ENCODE measurements around the gene AKAP6.

AKAP6 gene

GRCh38 chr14:32405856-32406255, 76.8 kb downstream of the AKAP6 start:
- no peak for DNase-seq (ENCODE audit: low spot score in 2 of 2)
- H3K36me3 Mint-ChIP-seq: no peaks in the 10 kb centered on the region
- no peaks in the 10 kb centered on the region for H3K9me3 Mint-ChIP-seq
- no peak for ATAC-seq
- H3K4me1 Mint-ChIP-seq: no peaks in the 10 kb centered on the region
- no peak overlapping the region for H3K4me3 Mint-ChIP-seq
- no peak overlapping the region for H3K27ac Mint-ChIP-seq

- no peak for DNase-seq (ENCODE audit: low spot score in 2 of 2)
- Mint-ChIP-seq H3K4me1 (no peaks in the 10 kb centered on the region), H3K4me3 (no peak overlapping the region), H3K36me3 (no peaks in the 10 kb centered on the region), H3K27ac (no peak overlapping the region), H3K9me3 (no peaks in the 10 kb centered on the region)
- peak; percentile 21 for ATAC-seq
Observed at GRCh38 chr14:32407130-32407529, 78.0 kb downstream of the AKAP6 start.

- no peak overlapping the region for H3K27ac Mint-ChIP-seq
- H3K4me3 Mint-ChIP-seq: no peak overlapping the region
- no peaks in the 10 kb centered on the region for H3K4me1 Mint-ChIP-seq
Observed at GRCh38 chr14:32408018-32408417, 78.9 kb downstream of the AKAP6 start.

GRCh38 chr14:32412103-32412502, 83.0 kb downstream of the AKAP6 start:
- no peaks in the 10 kb centered on the region for H3K4me1 Mint-ChIP-seq
- no peaks in the 10 kb centered on the region for H3K36me3 Mint-ChIP-seq
- ATAC-seq (no peak), DNase-seq (ENCODE audit: low spot score in 2 of 2) (no peak)
- no peak overlapping the region for H3K27ac Mint-ChIP-seq
- no peaks in the 10 kb centered on the region for H3K9me3 Mint-ChIP-seq
- H3K4me3 Mint-ChIP-seq: no peak overlapping the region

More at GRCh38 chr14:32408018-32408417, 78.9 kb downstream of the AKAP6 start:
- Mint-ChIP-seq H3K9me3 (no peaks in the 10 kb centered on the region), H3K36me3 (no peaks in the 10 kb centered on the region)
- ATAC-seq (no peak), DNase-seq (ENCODE audit: low spot score in 2 of 2) (no peak)

GRCh38 chr14:32412532-32412931, 83.4 kb downstream of the AKAP6 start:
- Mint-ChIP-seq H3K27ac (no peak overlapping the region), H3K36me3 (no peaks in the 10 kb centered on the region), H3K4me3 (no peak overlapping the region), H3K9me3 (no peaks in the 10 kb centered on the region), H3K4me1 (no peaks in the 10 kb centered on the region)
- no peak for ATAC-seq
- DNase-seq (ENCODE audit: low spot score in 2 of 2): no peak

GRCh38 chr14:32413967-32414640, 85.0 kb downstream of the AKAP6 start:
- H3K4me1 Mint-ChIP-seq: no peaks in the 10 kb centered on the region
- ATAC-seq (no peak), DNase-seq (ENCODE audit: low spot score in 2 of 2) (no peak)
- H3K27ac Mint-ChIP-seq: no peak overlapping the region
- H3K36me3 Mint-ChIP-seq: no peaks in the 10 kb centered on the region
- no peaks in the 10 kb centered on the region for H3K9me3 Mint-ChIP-seq
- no peak overlapping the region for H3K4me3 Mint-ChIP-seq

- H3K4me1 Mint-ChIP-seq: no peaks in the 10 kb centered on the region
- no peak overlapping the region for H3K27ac Mint-ChIP-seq
- H3K36me3 Mint-ChIP-seq: no peaks in the 10 kb centered on the region
- no peak for ATAC-seq
- H3K4me3 Mint-ChIP-seq: no peak overlapping the region
- no peaks in the 10 kb centered on the region for H3K9me3 Mint-ChIP-seq
- no peak for DNase-seq (ENCODE audit: low spot score in 2 of 2)
Observed at GRCh38 chr14:32414808-32415255, 85.7 kb downstream of the AKAP6 start.

GRCh38 chr14:32417956-32418552, 89.0 kb downstream of the AKAP6 start:
- no peak overlapping the region for H3K27ac Mint-ChIP-seq
- ATAC-seq (no peak), DNase-seq (ENCODE audit: low spot score in 2 of 2) (no peak)
- no peaks in the 10 kb centered on the region for H3K36me3 Mint-ChIP-seq
- no peaks in the 10 kb centered on the region for H3K9me3 Mint-ChIP-seq
- no peaks in the 10 kb centered on the region for H3K4me1 Mint-ChIP-seq
- no peak overlapping the region for H3K4me3 Mint-ChIP-seq

GRCh38 chr14:32419429-32419828, 90.3 kb downstream of the AKAP6 start:
- Mint-ChIP-seq H3K4me3 (no peak overlapping the region), H3K27ac (no peak overlapping the region), H3K9me3 (no peaks in the 10 kb centered on the region), H3K4me1 (no peaks in the 10 kb centered on the region), H3K36me3 (no peaks in the 10 kb centered on the region)
- no peak for ATAC-seq
- no peak for DNase-seq (ENCODE audit: low spot score in 2 of 2)

- ATAC-seq (no peak), DNase-seq (ENCODE audit: low spot score in 2 of 2) (no peak)
- no peaks in the 10 kb centered on the region for H3K36me3 Mint-ChIP-seq
- peaks cover 2% of the 10 kb centered on the region for H3K9me3 Mint-ChIP-seq
- H3K27ac Mint-ChIP-seq: no peak overlapping the region
- H3K4me1 Mint-ChIP-seq: no peaks in the 10 kb centered on the region
- H3K4me3 Mint-ChIP-seq: no peak overlapping the region
Observed at GRCh38 chr14:32421781-32422180, 92.7 kb downstream of the AKAP6 start.

- Mint-ChIP-seq H3K4me1 (no peaks in the 10 kb centered on the region), H3K36me3 (no peaks in the 10 kb centered on the region), H3K27ac (no peak overlapping the region), H3K9me3 (peaks cover 2% of the 10 kb centered on the region), H3K4me3 (no peak overlapping the region)
- no peak for DNase-seq (ENCODE audit: low spot score in 2 of 2)
- ATAC-seq: no peak
Observed at GRCh38 chr14:32422440-32422839, 93.3 kb downstream of the AKAP6 start.

GRCh38 chr14:32426028-32426427, 96.9 kb downstream of the AKAP6 start:
- H3K4me1 Mint-ChIP-seq: no peaks in the 10 kb centered on the region
- DNase-seq (ENCODE audit: low spot score in 2 of 2) (no peak), ATAC-seq (no peak)
- no peak overlapping the region for H3K4me3 Mint-ChIP-seq
- H3K9me3 Mint-ChIP-seq: peaks cover 2% of the 10 kb centered on the region
- H3K27ac Mint-ChIP-seq: no peak overlapping the region
- no peaks in the 10 kb centered on the region for H3K36me3 Mint-ChIP-seq

- no peak overlapping the region for H3K4me3 Mint-ChIP-seq
- ATAC-seq (no peak), DNase-seq (ENCODE audit: low spot score in 2 of 2) (no peak)
- no peaks in the 10 kb centered on the region for H3K4me1 Mint-ChIP-seq
- no peaks in the 10 kb centered on the region for H3K36me3 Mint-ChIP-seq
- peaks cover 2% of the 10 kb centered on the region for H3K9me3 Mint-ChIP-seq
- no peak overlapping the region for H3K27ac Mint-ChIP-seq
Observed at GRCh38 chr14:32426586-32427388, 97.7 kb downstream of the AKAP6 start.

- Mint-ChIP-seq H3K4me1 (no peaks in the 10 kb centered on the region), H3K4me3 (no peak overlapping the region), H3K36me3 (no peaks in the 10 kb centered on the region), H3K9me3 (peaks cover 2% of the 10 kb centered on the region), H3K27ac (no peak overlapping the region)
- ATAC-seq: no peak
- DNase-seq (ENCODE audit: low spot score in 2 of 2): no peak
Observed at GRCh38 chr14:32427726-32428528, 98.8 kb downstream of the AKAP6 start.

- no peak overlapping the region for H3K27ac Mint-ChIP-seq
- H3K4me3 Mint-ChIP-seq: no peak overlapping the region
- no peaks in the 10 kb centered on the region for H3K36me3 Mint-ChIP-seq
- ATAC-seq (no peak), DNase-seq (ENCODE audit: low spot score in 2 of 2) (no peak)
- H3K9me3 Mint-ChIP-seq: peaks cover 2% of the 10 kb centered on the region
- H3K4me1 Mint-ChIP-seq: no peaks in the 10 kb centered on the region
Observed at GRCh38 chr14:32428875-32429274, 99.8 kb downstream of the AKAP6 start.
